Measurements from ENCODE around the gene MBOAT1. TPM values are rescaled to one million over a fixed set of nuclear protein-coding genes. Genes with fewer than 3 reads are reported as not detected.

MBOAT1 gene
- total and polyA plus RNA-seq, 2 of the 13 experiments (the other 11 are each of a cell fraction or from before 2014, with no cell fraction given), result not detected

- BruUV-seq (replicated peaks), result no TSS peak
- no peak for DNase-seq (ENCODE audit: low spot score)
- intact Hi-C loops (cut with micrococcal nuclease; ENCODE audit: unreplicated experiment) (loop anchor here (5.0 kb wide), 1 partner anchor 1723 kb away; no protein-coding TSS in a partner anchor), in situ Hi-C loops (cut with HindIII; ENCODE audit: extremely low pct_ligation_motif_present, low pct_unique_long_range_greater_than_20kb) (no loop called here)
- H2AFZ ChIP-seq (ENCODE audit: low read length), result no peak overlapping the region
- H3K9ac ChIP-seq (ENCODE audit: insufficient read depth, low read depth, low read length), result no peak overlapping the region
- H3K4me1 ChIP-seq (ENCODE audit: insufficient read depth, low read length), result peaks cover 15% of the 10 kb centered on the region
- no peak overlapping the region for H3K27ac ChIP-seq (ENCODE audit: extremely low read length, insufficient read depth, low read length)
- ChIA-PET POLR2A (no interaction called here), CTCF (ENCODE audit: low intra/inter-chr PET ratio, low total read pairs) (no interaction called here)
- no peaks in the 10 kb centered on the region for H4K20me1 ChIP-seq (ENCODE audit: insufficient read depth, low read length)
- H3K4me2 ChIP-seq (ENCODE audit: low read depth, low read length), result no peak overlapping the region
- no peak for FAIRE-seq
- H3K79me2 ChIP-seq (ENCODE audit: insufficient read depth, low read length), result no peaks in the 10 kb centered on the region
- peaks cover 0 to 3% of the 10 kb centered on the region in 2 experiments; a peak in 1 of 5 replicates for H3K27me3 ChIP-seq (ENCODE audit: control insufficient read depth in 1 of 2, insufficient read depth in 2 of 2, low read length in 2 of 2)
- H3K9me3 ChIP-seq (ENCODE audit: low read length), result no peaks in the 10 kb centered on the region
- no peaks in the 10 kb centered on the region for H3K36me3 ChIP-seq (replicated peaks in 1 of 2; ENCODE audit: control insufficient read depth in 1 of 2, insufficient read depth in 2 of 2, low read length in 2 of 2)
- ATAC-seq, result no peak
- H3K4me3 ChIP-seq (replicated peaks in 1 of 3; ENCODE audit: insufficient read depth in 1 of 3, low read depth in 2 of 3, low read length in 3 of 3), result no peak overlapping the region
- WGBS (ENCODE audit: low lambda C conversion rate), result 2% methylated on average over 1 of the region's 1 CpG
- TF ChIP-seq, protein P1, sequence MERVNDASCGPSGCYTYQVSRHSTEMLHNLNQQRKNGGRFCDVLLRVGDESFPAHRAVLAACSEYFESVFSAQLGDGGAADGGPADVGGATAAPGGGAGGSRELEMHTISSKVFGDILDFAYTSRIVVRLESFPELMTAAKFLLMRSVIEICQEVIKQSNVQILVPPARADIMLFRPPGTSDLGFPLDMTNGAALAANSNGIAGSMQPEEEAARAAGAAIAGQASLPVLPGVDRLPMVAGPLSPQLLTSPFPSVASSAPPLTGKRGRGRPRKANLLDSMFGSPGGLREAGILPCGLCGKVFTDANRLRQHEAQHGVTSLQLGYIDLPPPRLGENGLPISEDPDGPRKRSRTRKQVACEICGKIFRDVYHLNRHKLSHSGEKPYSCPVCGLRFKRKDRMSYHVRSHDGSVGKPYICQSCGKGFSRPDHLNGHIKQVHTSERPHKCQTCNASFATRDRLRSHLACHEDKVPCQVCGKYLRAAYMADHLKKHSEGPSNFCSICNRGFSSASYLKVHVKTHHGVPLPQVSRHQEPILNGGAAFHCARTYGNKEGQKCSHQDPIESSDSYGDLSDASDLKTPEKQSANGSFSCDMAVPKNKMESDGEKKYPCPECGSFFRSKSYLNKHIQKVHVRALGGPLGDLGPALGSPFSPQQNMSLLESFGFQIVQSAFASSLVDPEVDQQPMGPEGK (CRISPR knock-in tag; IDR thresholded peaks at IDR 0.05), result no peak
- TF ChIP-seq, protein P2, sequence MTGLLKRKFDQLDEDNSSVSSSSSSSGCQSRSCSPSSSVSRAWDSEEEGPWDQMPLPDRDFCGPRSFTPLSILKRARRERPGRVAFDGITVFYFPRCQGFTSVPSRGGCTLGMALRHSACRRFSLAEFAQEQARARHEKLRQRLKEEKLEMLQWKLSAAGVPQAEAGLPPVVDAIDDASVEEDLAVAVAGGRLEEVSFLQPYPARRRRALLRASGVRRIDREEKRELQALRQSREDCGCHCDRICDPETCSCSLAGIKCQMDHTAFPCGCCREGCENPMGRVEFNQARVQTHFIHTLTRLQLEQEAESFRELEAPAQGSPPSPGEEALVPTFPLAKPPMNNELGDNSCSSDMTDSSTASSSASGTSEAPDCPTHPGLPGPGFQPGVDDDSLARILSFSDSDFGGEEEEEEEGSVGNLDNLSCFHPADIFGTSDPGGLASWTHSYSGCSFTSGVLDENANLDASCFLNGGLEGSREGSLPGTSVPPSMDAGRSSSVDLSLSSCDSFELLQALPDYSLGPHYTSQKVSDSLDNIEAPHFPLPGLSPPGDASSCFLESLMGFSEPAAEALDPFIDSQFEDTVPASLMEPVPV (CRISPR knock-in tag; IDR thresholded peaks at IDR 0.05), result no peak
- no peak for TF ChIP-seq ZNF335 (CRISPR knock-in tag; IDR thresholded peaks at IDR 0.05)
- TF ChIP-seq, protein P3, sequence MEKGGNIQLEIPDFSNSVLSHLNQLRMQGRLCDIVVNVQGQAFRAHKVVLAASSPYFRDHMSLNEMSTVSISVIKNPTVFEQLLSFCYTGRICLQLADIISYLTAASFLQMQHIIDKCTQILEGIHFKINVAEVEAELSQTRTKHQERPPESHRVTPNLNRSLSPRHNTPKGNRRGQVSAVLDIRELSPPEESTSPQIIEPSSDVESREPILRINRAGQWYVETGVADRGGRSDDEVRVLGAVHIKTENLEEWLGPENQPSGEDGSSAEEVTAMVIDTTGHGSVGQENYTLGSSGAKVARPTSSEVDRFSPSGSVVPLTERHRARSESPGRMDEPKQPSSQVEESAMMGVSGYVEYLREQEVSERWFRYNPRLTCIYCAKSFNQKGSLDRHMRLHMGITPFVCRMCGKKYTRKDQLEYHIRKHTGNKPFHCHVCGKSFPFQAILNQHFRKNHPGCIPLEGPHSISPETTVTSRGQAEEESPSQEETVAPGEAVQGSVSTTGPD (CRISPR knock-in tag; IDR thresholded peaks at IDR 0.05), result no peak
- no peak for TF ChIP-seq KLF15 (CRISPR knock-in tag; IDR thresholded peaks at IDR 0.05; ENCODE audit: borderline replicate concordance)
- TF ChIP-seq, protein P4, sequence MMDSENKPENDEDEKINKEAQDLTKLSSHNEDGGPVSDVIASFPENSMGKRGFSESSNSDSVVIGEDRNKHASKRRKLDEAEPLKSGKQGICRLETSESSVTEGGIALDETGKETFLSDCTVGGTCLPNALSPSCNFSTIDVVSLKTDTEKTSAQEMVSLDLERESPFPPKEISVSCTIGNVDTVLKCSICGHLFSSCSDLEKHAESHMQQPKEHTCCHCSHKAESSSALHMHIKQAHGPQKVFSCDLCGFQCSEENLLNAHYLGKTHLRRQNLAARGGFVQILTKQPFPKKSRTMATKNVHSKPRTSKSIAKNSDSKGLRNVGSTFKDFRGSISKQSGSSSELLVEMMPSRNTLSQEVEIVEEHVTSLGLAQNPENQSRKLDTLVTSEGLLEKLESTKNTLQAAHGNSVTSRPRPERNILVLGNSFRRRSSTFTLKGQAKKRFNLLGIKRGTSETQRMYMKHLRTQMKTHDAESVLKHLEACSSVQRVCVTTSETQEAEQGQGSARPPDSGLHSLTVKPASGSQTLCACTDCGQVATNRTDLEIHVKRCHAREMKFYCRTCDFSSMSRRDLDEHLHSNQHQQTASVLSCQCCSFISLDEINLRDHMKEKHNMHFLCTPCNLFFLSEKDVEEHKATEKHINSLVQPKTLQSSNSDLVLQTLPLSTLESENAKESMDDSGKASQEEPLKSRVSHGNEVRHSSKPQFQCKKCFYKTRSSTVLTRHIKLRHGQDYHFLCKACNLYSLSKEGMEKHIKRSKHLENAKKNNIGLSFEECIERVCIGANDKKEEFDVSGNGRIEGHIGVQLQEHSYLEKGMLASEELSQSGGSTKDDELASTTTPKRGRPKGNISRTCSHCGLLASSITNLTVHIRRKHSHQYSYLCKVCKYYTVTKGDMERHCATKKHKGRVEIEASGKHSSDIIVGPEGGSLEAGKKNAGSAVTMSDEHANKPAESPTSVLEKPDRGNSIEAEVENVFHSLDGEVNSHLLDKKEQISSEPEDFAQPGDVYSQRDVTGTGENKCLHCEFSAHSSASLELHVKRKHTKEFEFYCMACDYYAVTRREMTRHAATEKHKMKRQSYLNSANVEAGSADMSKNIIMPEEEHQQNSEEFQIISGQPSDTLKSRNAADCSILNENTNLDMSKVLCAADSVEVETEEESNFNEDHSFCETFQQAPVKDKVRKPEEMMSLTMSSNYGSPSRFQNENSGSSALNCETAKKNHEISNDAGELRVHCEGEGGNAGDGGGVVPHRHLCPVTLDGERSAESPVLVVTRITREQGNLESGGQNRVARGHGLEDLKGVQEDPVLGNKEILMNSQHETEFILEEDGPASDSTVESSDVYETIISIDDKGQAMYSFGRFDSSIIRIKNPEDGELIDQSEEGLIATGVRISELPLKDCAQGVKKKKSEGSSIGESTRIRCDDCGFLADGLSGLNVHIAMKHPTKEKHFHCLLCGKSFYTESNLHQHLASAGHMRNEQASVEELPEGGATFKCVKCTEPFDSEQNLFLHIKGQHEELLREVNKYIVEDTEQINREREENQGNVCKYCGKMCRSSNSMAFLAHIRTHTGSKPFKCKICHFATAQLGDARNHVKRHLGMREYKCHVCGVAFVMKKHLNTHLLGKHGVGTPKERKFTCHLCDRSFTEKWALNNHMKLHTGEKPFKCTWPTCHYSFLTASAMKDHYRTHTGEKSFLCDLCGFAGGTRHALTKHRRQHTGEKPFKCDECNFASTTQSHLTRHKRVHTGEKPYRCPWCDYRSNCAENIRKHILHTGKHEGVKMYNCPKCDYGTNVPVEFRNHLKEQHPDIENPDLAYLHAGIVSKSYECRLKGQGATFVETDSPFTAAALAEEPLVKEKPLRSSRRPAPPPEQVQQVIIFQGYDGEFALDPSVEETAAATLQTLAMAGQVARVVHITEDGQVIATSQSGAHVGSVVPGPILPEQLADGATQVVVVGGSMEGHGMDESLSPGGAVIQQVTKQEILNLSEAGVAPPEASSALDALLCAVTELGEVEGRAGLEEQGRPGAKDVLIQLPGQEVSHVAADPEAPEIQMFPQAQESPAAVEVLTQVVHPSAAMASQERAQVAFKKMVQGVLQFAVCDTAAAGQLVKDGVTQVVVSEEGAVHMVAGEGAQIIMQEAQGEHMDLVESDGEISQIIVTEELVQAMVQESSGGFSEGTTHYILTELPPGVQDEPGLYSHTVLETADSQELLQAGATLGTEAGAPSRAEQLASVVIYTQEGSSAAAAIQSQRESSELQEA (CRISPR knock-in tag; IDR thresholded peaks at IDR 0.05; ENCODE audit: not compliant biosample characterization), result no peak
- no peak for TF ChIP-seq RFXAP (CRISPR knock-in tag; IDR thresholded peaks at IDR 0.05; ENCODE audit: borderline replicate concordance)
- TF ChIP-seq KAT2B (IDR thresholded peaks at IDR 0.05; ENCODE audit: borderline replicate concordance, low read depth, low read length), result no peak
- no peak for TF ChIP-seq ZNF879 (CRISPR knock-in tag; IDR thresholded peaks at IDR 0.05)
- TF ChIP-seq GFI1 (CRISPR knock-in tag; IDR thresholded peaks at IDR 0.05; ENCODE audit: borderline replicate concordance), result no peak
- TF ChIP-seq SNAI1 (CRISPR knock-in tag; IDR thresholded peaks at IDR 0.05; ENCODE audit: borderline replicate concordance), result no peak
Measured at GRCh38 chr6:20134613-20135012, 77.7 kb downstream of the MBOAT1 start.

Data from HepG2 (cell line).